ENCODE data around the gene RBM8A. TPM values are rescaled to one million over a fixed set of nuclear protein-coding genes. Genes with fewer than 3 reads are reported as not detected.

RBM8A gene
- total and polyA plus RNA-seq, 2 donors (not counting 1 experiment from before 2014, with no cell fraction given), result 137 to 169 TPM

GRCh38 chr1:145957443-145958319 is 30.4 kb upstream of the RBM8A start, which contains the start of gene LIX1L:
Gene LIX1L (minus strand): TSS chr1:145958017. CDS start chr1:145957927, 90 bp downstream.
- no peak for TF ChIP-seq CTCF (IDR thresholded peaks at IDR 0.05)
- TF ChIP-seq EZH2 (IDR thresholded peaks at IDR 0.05; ENCODE audit: borderline replicate concordance, insufficient read depth, low read depth, low read length, poor library complexity, severe bottlenecking), result no peak
- Histone ChIP-seq H3K36me3 (replicated peaks in 1 of 2; ENCODE audit: control extremely low read depth in 1 of 2, control insufficient read depth in 1 of 2, extremely low read depth in 1 of 2, insufficient read depth in 2 of 2, low read length in 1 of 2) (peaks cover 1 to 4% of the 10 kb centered on the region in 2 experiments), H3K27ac (ENCODE audit: low read length in 2 of 2) (peak within 1 kb of the TSS; percentile 36 to 83), H3K4me1 (ENCODE audit: control insufficient read depth in 2 of 2, insufficient read depth in 2 of 2, low read length in 2 of 2) (peaks cover 45 to 65% of the 10 kb centered on the region in 2 donors), H3K79me2 (ENCODE audit: control insufficient read depth, insufficient read depth, low read length) (peaks cover 56% of the 10 kb centered on the region), H3K27me3 (replicated peaks in 1 of 4; ENCODE audit: control extremely low read depth in 1 of 4, control insufficient read depth in 3 of 4, insufficient read depth in 4 of 4, low read length in 3 of 4) (no peaks in the 10 kb centered on the region), H4K20me1 (ENCODE audit: control insufficient read depth, insufficient read depth, low read length, poor library complexity, severe bottlenecking) (peaks cover 5% of the 10 kb centered on the region), H2AFZ (ENCODE audit: insufficient read depth, low read depth, low read length, poor library complexity, severe bottlenecking) (peak within 1 kb of the TSS; percentile 85), H3K4me3 (ENCODE audit: control extremely low read depth in 1 of 5, extremely low read depth in 1 of 5, insufficient read depth in 1 of 5, low read depth in 2 of 5, low read length in 4 of 5) (peak within 1 kb of the TSS; percentile 64 to 88 (median 74)), H3K9me3 (ENCODE audit: control extremely low read depth in 1 of 3, control insufficient read depth in 2 of 3, insufficient read depth in 1 of 3, low read length in 2 of 3) (no peaks in the 10 kb centered on the region), H3K4me2 (replicated peaks; ENCODE audit: low read depth, low read length, poor library complexity, severe bottlenecking) (peak within 1 kb of the TSS; percentile 90), H3K9ac (ENCODE audit: low read length) (peak within 1 kb of the TSS; percentile 79)
- under 1% methylated on average over 60 of the region's 60 CpGs for WGBS (ENCODE audit: insufficient coverage)
- H3K27me3 Mint-ChIP-seq, result no peaks in the 10 kb centered on the region
- POLR2A ChIA-PET, result interaction anchor here (0.6 to 2.5 kb wide), 13 partner anchors 8 to 99 kb away, joined by 3 to 41 read pairs (median 4); partner anchors contain the start of genes PEX11B, PIAS3 and RBM8A
- peak; percentile 89 for ATAC-seq (ENCODE audit: low read depth)
- intact Hi-C loops (cut with micrococcal nuclease), result loop anchor here (1.0 kb wide), 6 partner anchors 22 to 98 kb away; partner anchors contain the start of genes PEX11B, PIAS3, RBM8A and TXNIP
- peaks cover 76% of the 10 kb centered on the region for H3K4me1 Mint-ChIP-seq
- peak within 1 kb of the TSS; percentile 99 for H3K4me3 Mint-ChIP-seq
- H3K27ac Mint-ChIP-seq, result peak within 1 kb of the TSS; percentile 96
- CTCF ChIA-PET, result interaction anchor here (0.9 to 4.4 kb wide), 15 partner anchors 9 to 112 kb away, joined by 3 to 34 read pairs (median 6); partner anchors contain the start of genes NUDT17, RBM8A and TXNIP
- DNase-seq, result peak; percentile 96
- H3K9me3 Mint-ChIP-seq (ENCODE audit: insufficient read depth), result no peaks in the 10 kb centered on the region
